Subcutaneous preadipocyte (primary cell): Measurements from ENCODE around the gene TRPM4. TPM values are rescaled to one million over a fixed set of nuclear protein-coding genes. Genes with fewer than 3 reads are reported as not detected.

Experiments used
- total RNA-seq: library from RNA; depleted of rRNA; stranded (reverse); fragments of >200 nt; gene quantifications from 2 replicates; pipeline ENCODE4 v1.2.3, GENCODE V29; 2012

Gene TRPM4
- total RNA-seq = 14.1 and 14.3 TPM in 2 replicates

DNA sequence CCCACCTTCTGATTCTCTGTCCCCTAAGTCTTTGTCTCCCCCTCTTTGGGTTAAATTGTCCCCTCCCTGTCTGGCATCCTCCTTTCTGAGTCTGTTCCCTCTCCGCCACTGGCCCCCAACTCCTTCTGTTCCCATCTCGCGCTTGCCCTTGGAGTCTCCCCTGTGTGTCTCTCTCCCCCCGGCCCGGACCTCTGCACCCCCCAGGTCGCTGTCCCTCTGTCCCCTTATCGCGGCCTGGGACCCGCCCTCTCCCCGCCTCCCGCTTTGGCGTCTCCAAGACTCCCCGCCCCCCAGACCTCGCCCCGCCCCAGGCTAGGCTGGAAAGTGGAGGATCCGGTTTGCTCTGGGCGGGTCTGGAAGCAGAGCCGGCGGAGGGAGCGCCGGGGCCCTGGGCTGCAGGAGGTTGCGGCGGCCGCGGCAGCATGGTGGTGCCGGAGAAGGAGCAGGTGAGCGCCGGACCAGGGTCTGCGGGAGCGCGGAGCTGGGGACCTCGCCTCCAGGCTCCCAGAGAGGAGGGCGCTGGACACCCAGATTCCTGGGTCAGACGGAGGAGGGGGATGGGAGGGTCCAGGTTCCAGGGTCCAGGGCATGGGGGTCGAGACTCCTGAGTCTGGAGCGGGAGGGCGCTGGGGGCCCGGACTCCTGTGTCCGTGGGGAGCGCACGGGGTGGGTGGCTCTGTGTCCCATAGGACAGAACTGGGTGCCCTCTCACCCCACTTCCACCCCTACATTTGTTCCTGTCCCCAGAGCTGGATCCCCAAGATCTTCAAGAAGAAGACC lies at the start of gene TRPM4:
TRPM4 (plus strand) TSS at position 348 of the 780 bp plus-strand sequence; CDS start at position 423, 75 bp downstream.

DNA sequence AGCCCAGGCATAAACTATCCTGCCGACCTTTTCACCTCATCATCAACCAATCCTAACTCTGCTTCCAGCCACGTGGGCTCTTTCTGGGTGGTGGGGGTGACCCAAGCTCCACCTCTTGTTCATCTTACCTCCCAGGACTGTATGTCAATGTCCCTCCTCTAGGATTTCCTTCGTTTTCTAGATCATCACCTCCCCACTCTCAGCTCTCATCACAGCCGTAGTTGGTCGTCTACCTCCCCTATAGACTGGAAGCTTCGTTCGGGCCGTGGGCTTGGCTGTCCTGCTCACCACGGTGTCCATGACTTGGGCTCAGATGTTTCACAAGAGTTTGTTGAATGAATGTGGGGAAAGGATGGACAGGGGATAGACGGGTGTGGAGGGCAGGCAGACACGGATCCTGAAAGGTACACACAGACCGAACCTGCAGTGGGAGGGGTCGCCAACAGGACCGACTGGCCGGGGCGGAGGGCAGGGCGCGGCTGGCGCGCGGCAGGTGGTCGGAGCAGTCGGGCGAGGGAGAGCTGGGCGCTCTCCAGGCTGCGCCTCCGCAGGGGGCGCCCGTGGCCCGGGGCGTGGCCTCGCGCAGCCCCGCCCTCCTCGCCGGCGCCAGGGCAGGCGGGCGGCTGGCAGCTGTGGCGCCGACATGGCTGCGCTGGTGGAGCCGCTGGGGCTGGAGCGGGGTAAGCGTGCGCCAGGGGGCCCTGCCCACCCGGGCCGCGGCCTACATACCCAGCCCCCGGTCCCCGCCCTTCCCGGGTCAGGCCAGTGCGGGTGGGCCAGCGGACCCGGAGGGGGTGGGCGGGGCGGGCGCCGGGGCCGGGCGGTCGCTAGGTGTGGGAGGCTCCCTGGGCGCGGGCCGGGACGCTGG lies 43.6 kb upstream of the TRPM4 start, which contains the start of gene LIN7B:
LIN7B (plus strand) TSS at position 609 of the 868 bp plus-strand sequence; CDS start at position 644, 35 bp downstream.

DNA sequence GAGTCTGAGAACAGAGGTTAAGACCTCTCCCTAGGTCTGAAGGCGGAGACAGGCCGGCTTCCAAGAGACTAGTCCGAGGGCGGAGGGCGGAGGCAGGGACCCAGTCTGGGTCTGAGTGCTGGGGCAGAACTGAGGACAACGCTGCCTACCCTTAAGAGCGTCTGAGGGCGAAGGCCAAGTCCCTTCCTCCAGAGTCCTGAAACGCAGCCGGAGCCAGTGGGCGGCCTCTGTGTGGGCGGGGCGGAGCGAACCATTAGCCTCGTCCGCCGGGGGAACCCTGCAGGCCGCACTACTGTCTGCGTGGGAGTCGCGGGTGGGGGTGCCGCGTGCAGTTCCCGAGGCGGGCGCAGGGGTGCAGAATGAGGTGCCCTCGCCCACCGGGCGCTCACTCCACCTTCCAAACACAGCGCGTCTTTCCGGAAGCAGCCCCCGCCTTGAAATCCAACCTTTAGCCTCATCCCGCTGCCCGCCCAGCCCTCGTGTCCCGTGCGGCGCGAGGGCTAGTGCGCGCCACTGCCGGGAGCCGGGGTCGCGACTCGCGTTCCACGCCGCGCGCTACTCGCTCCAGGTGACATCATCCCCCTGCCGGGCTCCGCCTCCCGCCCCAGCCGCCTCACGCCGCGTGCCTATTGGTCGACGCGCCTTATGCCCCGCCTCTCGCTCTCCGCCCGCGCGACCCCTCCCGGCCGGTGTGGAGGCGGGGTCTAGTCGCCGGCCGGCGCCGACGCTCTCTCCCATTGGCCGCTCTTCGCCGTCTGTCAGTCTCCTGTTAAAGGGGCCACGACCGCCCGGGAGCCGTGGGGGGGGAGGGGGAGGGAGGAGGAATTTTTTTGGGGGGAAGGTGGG lies 38.8 kb upstream of the TRPM4 start, which contains the start of gene C19orf73:
C19orf73 (minus strand) TSS at position 579 of the 846 bp plus-strand sequence; CDS start at position 458, 121 bp downstream.

DNA sequence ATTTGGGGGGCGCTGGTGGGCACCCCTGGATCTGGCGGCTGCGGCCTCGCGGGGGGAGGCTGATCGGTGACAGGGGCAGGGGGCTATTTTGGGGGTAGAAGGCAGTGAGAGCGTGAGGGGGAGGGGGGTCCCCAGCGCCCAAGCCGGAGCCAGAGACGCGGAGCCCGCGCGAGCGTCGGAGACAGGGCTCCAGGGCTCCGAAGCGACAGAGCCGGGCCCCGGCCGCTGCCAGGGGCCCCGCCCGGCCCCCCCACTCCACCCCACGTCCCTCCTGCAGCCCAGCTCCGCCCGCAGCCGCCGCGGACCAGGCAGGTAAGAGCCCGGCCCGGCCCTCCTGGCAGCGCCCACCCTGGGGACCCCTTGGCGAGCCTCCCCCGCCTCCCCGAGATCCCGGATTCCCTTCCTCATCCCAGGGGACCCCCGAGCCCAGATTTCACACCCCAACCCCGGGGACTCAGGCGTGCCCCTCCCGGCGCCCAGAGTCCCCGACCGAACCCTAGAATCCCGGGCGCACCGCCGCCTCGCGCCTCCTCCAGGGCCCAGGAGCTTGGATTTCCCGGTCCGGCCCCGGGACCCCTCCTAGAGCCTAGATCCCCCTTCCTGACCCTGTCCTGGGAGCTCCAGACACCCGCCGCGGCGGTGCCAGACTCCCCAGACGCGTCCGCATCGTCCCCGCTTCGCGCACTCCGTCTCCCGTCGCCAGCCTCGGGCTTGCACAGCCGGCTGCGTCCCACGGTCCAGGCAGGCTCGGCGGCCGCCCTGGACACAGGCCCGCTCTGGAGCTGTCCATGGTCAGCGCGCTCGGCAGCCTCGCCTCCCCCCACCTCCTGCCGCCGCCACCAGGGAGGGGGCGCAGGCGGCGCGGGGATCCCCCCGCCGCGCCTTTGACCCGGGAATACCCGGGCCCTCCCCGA lies 37.9 kb upstream of the TRPM4 start, which contains the start of gene PPFIA3:
PPFIA3 (plus strand) TSS at position 134 of the 914 bp plus-strand sequence. CDS start 8,330 bp downstream, outside the sequence.

DNA sequence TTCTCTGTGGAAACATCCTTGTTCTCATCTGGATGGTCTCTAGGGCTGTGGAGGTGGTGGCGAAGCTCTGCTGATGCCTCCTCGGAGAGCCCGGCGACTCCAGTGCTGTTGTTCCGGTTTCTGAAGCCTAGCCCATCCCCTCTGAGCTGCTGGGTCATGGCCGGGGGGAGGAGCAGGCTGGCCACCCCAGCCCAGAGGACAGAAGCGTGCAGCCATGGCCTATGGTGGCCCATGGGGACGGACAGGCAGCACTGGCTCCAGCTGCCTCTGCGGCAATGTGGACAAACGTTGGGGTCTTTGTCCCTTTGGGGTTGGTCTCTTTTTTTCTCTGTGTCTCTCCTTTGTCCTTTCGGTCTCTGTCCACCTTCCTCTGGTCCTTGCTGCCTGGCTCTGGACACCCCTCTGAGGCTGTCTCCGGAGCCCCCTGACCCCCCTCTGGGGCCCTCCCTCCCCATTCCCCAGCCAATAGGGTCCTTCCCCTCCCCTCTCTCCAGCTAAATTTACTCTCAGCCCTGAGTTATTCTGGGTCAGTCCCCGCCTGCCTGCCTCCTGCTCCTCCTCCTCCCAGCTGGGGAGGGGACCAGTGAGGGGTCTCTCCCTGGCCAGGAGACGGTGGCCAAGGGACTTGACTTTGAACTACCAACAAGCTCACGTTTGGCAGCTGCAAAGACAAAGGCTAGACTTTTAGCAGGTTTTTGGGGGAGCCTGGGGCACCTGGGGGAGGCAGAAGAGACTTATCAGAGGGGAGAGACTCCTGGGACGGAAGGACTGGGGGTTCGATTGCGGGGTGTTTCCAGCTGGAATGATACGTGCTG lies 2.4 kb upstream of the TRPM4 start, which contains the start of gene HRC:
HRC (minus strand) TSS at position 392 of the 815 bp plus-strand sequence; CDS start at position 233, 159 bp downstream.

Other genes starting within 250 kb of the TRPM4 start
- gene DHDH, start 224.1 kb upstream of the TRPM4 start, total RNA-seq = not detected in 2 replicates
- gene BAX, start 202.9 kb upstream of the TRPM4 start, total RNA-seq = 47.0 and 70.8 TPM in 2 replicates
- gene FTL, start 192.5 kb upstream of the TRPM4 start, total RNA-seq = 2,886 and 3,269 TPM in 2 replicates
- gene GYS1, start 164.5 kb upstream of the TRPM4 start, total RNA-seq = 55.1 and 57.0 TPM in 2 replicates
- gene RUVBL2, start 163.9 kb upstream of the TRPM4 start, total RNA-seq = 301 and 328 TPM in 2 replicates
- gene LHB, start 140.7 kb upstream of the TRPM4 start, total RNA-seq = not detected in 2 replicates
- not detected in 2 replicates for gene CGB3, start 133.5 kb upstream of the TRPM4 start, total RNA-seq
- gene CGB2, start 125.9 kb upstream of the TRPM4 start, total RNA-seq = not detected in 2 replicates
- not detected in 2 replicates for gene CGB1, start 120.9 kb upstream of the TRPM4 start, total RNA-seq
- not detected in 2 replicates for gene CGB5, start 113.9 kb upstream of the TRPM4 start, total RNA-seq
- not detected in 2 replicates for gene CGB8, start 108.7 kb upstream of the TRPM4 start, total RNA-seq
- gene CGB7, start 100.0 kb upstream of the TRPM4 start, total RNA-seq = 0.20 TPM in 1 of 2 replicates, not detected in the other
- gene NTF4, start 93.0 kb upstream of the TRPM4 start, total RNA-seq = not detected in 2 replicates
- gene KCNA7, start 85.1 kb upstream of the TRPM4 start, total RNA-seq = not detected in 2 replicates
- 140 and 162 TPM in 2 replicates for gene SNRNP70, start 72.3 kb upstream of the TRPM4 start, total RNA-seq
- 1.8 and 2.7 TPM in 2 replicates for gene LIN7B, start 43.4 kb upstream of the TRPM4 start, total RNA-seq
- 0.37 and 0.78 TPM in 2 replicates for gene C19orf73, start 38.6 kb upstream of the TRPM4 start, total RNA-seq
- gene PPFIA3, start 38.2 kb upstream of the TRPM4 start, total RNA-seq = 0.78 and 1.8 TPM in 2 replicates
- not detected in 2 replicates for gene HRC, start 2.4 kb upstream of the TRPM4 start, total RNA-seq
- gene SLC6A16, start 167.4 kb downstream of the TRPM4 start, total RNA-seq = under 0.01 TPM in 1 of 2 replicates, not detected in the other
- gene CD37, start 177.6 kb downstream of the TRPM4 start, total RNA-seq = not detected in 2 replicates
- gene TEAD2, start 204.6 kb downstream of the TRPM4 start, total RNA-seq = 5.9 and 16.0 TPM in 2 replicates
- gene DKKL1, start 206.1 kb downstream of the TRPM4 start, total RNA-seq = not detected in 2 replicates
- gene KASH5, start 230.5 kb downstream of the TRPM4 start, total RNA-seq = not detected in 2 replicates